Activated gamma-delta T cell (primary cell): ENCODE results near the gene CCAR1.
"Not testable (repeated sequence)": the region's sequence is repeated elsewhere in the genome, so short reads cannot be mapped to it uniquely, and the experiment has no call there.

ENCODE experiments used
- DNase-seq: peaks from one replicate; lab custom pipeline; 2025; lab: John Stamatoyannopoulos, UW
- total RNA-seq, 2 donors: gene quantifications; one replicate each; lab custom pipeline; 2026; lab: John Stamatoyannopoulos, UW

CCAR1 gene, protein sequence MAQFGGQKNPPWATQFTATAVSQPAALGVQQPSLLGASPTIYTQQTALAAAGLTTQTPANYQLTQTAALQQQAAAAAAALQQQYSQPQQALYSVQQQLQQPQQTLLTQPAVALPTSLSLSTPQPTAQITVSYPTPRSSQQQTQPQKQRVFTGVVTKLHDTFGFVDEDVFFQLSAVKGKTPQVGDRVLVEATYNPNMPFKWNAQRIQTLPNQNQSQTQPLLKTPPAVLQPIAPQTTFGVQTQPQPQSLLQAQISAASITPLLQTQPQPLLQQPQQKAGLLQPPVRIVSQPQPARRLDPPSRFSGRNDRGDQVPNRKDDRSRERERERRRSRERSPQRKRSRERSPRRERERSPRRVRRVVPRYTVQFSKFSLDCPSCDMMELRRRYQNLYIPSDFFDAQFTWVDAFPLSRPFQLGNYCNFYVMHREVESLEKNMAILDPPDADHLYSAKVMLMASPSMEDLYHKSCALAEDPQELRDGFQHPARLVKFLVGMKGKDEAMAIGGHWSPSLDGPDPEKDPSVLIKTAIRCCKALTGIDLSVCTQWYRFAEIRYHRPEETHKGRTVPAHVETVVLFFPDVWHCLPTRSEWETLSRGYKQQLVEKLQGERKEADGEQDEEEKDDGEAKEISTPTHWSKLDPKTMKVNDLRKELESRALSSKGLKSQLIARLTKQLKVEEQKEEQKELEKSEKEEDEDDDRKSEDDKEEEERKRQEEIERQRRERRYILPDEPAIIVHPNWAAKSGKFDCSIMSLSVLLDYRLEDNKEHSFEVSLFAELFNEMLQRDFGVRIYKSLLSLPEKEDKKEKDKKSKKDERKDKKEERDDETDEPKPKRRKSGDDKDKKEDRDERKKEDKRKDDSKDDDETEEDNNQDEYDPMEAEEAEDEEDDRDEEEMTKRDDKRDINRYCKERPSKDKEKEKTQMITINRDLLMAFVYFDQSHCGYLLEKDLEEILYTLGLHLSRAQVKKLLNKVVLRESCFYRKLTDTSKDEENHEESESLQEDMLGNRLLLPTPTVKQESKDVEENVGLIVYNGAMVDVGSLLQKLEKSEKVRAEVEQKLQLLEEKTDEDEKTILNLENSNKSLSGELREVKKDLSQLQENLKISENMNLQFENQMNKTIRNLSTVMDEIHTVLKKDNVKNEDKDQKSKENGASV
- total RNA-seq = 158 to 176 reads per million in 2 donors

DNA sequence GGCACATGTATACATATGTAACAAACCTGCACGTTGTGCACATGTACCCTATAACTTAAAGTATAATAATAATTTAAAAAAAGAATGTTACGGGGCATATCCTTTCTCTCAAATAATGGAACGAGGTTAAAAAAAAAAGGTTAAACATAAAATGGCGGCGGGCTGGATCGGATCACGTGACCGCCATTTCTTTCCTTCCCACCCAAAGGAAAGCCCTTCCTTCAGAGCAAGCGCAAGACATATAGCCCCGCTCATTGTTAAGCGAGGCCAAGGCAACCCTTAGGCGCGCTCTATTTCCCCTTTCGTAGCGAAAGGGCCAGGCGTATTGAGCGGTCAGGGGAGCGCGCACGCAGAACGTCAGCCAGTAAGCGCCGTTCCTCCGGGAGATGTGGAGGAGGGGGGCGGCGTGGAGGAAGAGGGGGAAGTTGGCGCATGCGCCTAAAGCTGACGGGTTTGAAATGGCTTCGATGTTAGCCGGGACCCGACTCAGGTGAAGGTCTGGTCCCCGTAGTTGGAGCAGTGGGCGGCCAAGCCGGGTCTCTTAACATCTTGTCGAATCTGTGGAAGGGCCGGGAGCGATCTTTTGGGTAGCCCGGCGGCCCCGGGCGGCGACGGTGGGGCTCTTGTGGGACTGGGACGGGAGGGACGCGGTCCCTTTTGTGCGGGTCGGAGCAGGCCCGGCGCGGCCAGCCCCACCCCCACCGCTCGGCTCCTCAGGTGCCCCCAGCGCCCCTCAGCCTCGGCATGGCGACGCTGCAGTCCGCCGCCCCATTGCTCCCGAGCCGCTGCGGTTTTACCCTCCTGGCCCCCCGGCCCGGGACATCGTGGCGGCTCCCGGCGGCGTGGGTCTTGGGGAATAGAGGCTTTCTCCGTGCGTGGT, at the start of gene CCAR1:
CCAR1 (plus strand) TSS at position 447 of the 880 bp plus-strand sequence. CDS start 1,266 bp downstream, outside the sequence.
- peak; percentile 77 for DNase-seq

DNA sequence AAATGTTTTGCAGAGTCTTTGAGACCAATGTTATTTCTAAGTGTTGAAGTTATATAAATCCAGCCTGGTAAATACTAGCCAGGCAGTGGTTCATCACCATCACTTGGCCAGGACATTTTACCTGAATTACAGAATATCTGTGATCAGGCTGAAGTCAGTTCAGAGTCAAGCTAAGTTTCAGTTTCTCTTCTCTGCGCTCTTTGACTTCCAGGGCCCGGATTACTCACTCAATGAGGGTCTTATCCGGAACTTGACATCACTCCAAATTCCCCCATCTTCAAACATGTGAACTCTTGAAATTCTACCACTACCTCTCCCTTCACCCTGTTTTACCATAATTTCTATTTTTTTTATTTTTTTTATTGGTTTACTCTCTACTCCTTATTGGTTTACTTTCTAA, 36.6 kb upstream of the CCAR1 start:
- no peak for DNase-seq

DNA sequence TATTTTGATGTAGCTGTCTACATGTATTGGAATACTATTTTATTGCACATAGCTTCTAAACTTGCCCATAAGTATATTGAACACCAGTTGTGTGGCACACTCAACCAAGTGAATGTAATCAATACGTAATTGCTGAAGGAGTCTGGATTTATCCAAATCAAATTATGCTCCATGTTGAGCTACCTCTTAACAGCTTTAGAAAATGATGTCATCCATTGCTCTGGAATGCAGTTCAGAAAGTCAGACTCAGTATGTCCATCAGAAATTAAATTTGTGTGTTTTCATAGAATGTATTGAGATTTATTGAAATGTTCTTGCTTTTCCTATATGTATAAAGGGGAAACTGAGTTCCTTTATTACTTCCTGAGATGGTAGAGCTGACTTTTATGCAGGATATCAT, 25.0 kb upstream of the CCAR1 start:
- no peak for DNase-seq

DNA sequence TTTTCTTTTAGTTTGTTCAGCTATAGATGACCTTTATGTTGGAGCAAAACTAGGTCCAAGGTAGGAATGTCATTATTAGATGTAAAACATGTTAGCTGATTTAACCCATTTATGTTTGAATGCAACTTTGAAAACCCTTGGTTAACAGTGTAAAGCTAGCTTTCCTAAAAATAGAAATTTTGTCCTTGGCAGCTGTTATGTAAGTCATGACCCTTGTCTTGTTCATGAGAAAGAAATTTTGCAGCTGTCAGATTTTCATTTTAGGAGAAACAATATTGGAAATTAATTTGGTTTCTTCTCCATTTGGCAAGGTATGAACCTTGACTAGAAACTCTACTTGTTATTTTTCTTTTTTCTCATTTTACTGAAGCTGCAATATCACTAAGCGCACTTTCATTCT, 23.9 kb upstream of the CCAR1 start:
- DNase-seq = no peak

DNA sequence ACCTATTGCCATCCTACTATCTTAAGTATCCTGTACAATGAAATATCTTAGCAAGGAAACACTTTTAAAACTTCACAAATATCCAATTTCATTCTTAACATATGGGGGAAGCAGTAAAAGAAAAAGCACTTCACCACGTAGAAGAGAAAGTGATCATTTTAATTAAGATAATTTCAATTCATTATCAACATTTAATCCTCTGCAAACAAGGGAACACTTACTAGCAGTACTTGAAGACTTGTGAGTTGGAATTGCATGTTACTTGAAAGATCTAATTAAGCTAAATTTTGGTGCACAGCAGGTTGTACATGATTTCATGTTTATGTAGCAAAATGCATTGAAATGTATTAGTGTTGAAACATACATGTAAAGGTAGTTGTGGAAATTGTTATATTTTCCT, 20.8 kb upstream of the CCAR1 start:
- DNase-seq = no peak

DNA sequence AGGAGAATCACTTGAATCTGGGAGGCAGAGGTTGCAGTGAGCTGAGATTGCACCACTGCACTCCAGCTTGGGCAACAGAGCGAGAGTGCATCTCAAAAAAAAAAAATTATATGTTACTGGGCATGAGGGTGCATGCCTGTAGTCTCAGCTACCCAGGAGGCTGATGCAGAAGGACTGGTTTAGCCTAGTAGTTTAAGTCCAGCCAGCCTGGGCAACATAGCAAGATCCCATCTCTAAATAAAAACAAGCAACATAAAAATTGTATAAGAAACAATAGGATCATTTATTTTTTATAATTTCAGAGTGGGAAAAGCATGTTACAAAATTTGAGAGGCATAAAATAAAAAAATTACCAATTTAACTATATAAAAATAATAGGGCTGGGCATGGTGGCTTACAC, 15.5 kb upstream of the CCAR1 start:
- no peak for DNase-seq

DNA sequence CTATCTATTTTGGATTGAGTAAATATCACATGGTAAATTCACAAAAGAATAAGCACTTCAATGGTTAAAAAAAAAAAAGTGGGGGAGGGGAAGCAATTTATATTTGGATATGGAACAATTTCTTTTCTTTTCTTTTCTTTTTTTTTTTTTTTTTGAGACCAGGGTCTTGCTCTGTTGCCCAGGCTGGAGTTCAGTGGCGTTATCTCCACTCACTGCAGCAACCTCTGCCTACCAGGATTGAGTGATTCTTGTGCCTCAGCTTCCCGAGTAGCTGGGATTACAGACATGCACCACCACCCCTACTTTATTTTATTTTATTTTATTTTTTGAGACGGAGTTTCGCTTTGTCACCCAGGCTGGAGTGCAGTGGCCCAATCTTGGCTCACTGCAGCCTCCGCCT, 12.1 kb upstream of the CCAR1 start:
- not testable (repeated sequence) for DNase-seq

DNA sequence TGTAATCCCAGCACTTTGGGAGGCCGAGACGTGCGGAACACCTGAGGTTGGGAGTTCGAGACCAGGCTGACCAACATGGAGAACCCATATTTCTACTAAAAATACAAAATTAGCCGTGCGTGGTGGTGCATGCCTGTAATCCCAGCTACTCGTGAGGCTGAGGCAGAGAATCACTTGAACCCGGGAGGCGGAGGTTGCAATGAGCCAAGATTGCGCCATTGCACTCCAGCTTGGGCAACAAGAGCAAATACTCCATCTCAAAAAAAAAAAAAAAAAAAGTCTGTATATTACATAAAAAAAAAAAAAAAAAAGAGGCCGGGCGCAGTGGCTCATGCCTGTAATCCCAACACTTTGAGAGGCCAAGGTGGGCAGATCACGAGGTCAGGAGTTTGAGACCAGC, 8.0 kb upstream of the CCAR1 start:
- DNase-seq = not testable (repeated sequence)

DNA sequence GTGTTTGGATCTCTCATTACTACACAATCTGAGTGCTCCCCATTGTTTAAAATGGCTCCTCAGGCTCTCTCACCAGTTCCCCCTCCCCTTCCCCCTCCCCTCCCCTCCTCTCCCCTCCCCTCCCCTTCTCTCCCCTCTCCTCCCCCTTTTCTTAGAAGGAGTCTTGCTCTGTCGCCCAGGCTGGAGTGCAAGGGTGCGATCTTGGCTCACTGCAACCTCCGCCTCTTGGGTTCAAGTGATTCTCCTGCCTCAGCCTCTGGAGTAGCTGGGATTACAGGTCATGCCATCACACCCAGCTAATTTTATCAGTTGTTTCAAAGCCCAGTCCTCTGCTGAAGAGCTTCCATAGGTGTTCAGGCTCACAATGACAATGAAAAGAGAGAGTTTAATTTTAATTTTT, 3.6 kb upstream of the CCAR1 start:
- no peak for DNase-seq

DNA sequence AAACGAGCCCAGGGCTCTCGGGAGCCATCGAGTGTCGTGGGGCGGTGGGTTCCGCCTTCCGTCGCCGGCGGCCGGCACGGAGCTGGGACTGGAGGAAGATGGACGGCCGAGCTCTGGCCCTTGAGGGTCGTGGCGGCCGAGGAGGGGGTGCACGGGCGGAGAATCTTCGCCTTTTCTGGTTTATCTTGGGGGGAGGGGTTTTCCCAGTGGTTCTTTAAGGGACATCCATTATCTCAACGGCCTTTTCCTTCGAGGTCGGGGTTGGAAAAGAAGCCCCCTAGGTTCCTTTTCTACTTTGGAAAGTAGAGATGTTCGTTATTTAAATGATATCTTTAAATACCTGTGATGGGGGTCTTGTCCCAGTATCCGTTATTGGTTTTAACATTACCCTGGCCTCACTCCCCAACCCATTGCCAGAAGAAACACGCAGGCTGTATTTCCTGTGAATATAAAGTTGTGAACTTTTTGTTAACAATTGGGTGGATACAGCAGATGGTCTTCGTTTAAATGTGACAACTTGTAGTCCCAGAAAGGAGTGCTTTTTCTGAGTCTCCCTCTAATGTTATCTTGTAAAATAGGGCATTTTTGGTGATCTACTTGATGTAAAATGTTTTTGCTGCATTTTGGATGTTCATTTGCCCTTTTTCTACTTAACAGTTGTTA, 765 bp downstream of the CCAR1 start:
- no peak for DNase-seq

DNA sequence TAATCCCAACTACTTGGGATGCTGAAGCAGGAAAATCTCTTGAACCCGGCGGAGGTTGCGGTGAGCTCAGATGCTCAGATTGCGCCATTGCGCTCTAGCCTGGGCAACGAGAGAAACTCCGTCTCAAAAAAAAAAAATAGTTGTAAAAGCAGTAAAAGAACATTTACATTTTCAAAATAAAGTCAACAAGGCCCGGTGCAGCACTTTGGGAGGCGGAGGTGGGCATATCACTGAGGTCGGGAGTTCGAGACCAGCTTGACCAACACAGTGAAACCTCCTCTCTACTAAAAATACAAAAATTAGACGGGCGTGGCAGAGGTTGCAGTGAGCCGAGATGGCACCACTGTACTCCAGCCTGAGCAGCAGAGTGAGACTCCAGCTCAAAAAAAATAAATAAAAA, 4.0 kb downstream of the CCAR1 start:
- no peak for DNase-seq

DNA sequence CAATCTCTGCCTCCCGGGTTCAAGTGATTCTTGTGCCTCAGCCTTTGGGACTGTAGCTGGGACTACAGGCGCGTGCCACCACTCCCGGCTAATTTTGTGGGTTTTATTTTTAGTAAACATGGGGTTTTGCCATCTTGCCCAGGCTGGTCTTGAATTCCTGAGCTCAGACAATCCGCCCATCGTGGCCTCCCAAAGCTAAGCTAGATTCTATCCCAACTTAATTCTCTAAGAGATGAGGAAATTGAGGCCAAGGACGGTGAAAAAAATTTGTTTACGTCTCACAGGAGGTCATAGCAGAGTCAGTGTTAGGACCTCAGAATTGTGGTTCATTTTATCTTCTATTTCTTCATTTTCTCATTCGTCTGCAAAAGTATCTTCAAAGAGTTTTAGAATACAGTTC, 6.1 kb downstream of the CCAR1 start:
- no peak for DNase-seq

DNA sequence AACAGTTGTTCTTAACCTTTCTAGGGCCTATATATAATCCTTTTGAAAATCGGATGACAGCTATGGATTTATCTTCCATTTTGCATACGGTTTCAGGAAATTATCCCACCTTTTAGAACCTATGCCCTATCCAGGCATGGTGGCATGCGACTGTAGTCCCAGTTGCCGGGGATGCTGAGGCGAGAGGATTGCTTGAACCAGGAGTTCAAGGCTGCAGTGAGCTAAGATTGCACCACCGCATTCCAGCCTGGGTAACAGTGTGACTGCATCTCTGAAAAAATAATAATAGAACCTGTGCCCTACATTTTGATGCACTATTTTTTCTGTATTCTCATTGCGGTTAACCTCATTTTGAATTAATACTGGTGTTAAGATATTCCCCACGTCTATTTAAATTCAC, 11.6 kb downstream of the CCAR1 start:
- no peak for DNase-seq

DNA sequence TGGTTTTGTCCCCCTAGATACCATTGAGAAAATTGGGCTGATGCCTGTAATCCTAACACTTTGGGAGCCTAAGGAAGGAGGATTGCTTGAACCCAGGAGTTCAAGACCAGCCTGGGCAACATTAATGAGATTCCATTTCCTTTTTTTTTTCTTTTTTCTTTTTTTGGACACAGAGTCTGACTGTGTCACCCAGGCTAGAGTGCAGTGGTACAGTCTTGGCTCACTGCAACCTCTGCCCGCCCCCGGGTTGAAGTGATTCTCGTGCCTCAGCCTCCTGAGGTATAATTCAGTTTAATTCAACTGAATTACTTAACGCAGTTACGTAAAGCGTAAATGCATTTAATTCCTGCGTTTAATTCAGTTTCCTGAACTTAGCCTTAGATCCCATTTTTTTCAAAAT, 13.3 kb downstream of the CCAR1 start:
- no peak for DNase-seq

DNA sequence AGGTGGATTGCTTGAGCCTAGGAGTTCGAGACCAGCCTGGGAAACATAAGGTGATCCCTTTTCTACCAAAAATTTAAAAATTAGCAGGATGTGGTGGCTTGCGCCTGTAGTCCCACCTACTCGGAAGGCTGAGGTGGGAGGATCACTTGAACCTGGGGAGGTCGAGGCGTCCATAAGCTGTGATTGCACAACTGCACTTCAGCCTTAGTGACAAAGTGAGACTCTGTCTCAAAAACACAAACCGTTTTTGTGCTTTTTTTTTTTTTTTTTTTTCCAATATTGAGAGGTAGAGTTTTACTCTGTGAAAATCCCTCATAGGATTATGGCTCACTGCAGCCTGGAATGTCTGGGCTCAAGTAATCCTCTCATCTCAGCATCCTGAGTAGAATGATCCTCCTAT, 14.1 kb downstream of the CCAR1 start:
- DNase-seq = no peak

DNA sequence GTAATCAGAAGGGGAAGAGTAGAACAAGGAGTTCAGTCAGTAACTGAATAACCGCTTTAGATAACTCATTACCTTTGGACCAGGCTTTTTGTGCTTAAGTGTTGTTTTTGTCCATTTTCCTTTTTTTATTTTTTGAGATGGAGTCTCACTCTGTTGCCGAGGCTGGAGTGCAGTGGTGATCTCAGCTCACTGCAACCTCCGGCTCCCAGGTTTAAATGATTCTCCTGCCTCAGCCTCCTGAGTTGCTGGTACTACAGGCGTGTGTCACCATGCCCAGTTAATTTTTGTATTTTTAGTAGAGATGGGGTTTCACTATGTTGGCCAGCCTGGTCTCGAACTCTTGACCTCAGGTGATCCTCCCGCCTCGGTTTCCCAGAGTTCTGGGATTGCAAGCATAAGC, 14.7 kb downstream of the CCAR1 start:
- DNase-seq = not testable (repeated sequence)

DNA sequence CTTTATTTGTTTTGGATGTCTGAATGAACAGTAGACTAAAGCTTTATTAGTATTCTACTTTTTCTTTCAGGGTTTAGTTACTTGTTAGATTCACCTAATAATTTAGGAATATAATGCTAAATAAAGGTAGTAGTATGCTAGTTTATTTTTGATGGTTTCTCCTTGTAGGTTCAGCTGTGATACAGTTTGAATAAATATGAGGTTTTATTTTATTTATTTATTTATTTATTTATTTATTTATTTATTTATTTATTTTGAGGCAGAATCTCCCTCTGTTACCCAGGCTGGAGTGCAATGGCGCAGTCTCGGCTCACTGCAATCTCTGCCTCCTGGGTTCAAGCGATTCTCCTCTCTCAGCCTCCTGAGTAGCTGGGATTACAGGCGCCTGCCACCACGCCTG, 19.6 kb downstream of the CCAR1 start:
- not testable (repeated sequence) for DNase-seq

DNA sequence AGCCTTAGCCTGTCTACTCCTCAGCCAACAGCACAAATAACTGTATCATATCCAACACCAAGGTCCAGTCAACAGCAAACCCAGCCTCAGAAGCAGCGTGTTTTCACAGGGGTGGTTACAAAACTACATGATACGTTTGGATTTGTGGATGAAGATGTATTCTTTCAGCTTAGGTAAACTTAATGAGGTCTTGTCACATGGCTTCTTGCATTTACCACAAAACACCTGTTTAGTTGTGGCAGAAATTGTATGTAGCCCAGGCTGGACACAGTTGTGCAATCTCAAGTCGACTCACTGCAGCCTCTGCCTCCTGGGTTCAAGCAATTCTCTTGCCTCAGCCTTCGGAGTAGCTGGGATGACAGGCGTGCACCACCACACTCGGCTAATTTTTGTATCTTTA, 21.4 kb downstream of the CCAR1 start:
- DNase-seq = no peak

DNA sequence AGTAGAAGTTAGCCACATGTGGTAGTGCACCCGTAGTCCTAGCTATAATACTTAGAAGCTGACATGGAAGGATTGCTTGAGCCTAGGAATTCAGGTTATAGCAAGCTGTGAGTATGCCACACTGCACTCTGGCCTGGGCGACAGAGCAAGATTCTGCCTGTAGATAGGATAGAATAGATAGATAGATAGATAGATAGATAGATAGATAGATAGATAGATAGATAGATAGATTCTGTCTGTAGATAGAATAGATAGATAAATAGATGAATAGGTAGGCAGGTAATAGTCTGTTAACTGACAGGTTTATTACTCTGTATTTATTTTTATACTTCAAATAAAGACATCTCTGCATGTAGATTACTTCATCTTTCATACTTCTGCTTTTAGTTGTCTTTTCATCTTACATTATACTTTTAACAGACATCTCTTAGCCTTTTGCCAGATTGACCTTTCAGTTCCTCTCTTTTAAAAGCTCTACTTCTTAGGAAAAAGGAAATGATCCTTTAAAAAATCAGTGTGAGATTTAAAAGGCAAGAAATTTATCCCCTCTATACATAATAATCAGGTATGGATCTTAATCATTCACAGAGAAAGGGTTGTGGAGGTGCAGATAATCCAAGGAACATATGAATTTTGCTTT, 31.8 kb downstream of the CCAR1 start:
- DNase-seq = no peak

DNA sequence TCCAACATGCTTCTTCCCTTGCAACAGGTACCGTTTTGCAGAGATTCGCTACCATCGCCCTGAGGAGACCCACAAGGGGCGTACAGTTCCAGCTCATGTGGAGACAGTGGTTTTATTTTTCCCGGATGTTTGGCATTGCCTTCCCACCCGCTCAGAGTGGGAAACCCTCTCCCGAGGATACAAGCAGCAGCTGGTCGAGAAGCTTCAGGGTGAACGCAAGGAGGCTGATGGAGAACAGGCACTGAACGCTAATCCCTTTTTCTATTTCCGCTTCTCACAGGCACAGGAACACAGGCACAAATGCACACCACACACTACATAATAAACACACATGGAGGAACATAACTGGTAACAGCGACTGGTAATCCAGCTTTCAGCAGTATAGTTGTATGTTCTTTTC, 35.2 kb downstream of the CCAR1 start:
- DNase-seq = no peak
